IPS DF 4.7 (cell line): Measurements from ENCODE around the gene RUFY3.
"Not testable (repeated sequence)": the region's sequence is repeated elsewhere in the genome, so short reads cannot be mapped to it uniquely, and the experiment has no call there.

ENCODE experiments used
- DNase-seq: peaks from one replicate; pipeline ENCODE4 v3.0.0-alpha.2; 2013; ENCODE audit warnings: low spot score; ENCODE audit errors: extremely low read depth

The RUFY3 gene, protein sequence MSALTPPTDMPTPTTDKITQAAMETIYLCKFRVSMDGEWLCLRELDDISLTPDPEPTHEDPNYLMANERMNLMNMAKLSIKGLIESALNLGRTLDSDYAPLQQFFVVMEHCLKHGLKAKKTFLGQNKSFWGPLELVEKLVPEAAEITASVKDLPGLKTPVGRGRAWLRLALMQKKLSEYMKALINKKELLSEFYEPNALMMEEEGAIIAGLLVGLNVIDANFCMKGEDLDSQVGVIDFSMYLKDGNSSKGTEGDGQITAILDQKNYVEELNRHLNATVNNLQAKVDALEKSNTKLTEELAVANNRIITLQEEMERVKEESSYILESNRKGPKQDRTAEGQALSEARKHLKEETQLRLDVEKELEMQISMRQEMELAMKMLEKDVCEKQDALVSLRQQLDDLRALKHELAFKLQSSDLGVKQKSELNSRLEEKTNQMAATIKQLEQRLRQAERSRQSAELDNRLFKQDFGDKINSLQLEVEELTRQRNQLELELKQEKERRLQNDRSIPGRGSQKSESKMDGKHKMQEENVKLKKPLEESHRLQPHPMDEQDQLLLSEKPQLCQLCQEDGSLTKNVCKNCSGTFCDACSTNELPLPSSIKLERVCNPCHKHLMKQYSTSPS

DNA sequence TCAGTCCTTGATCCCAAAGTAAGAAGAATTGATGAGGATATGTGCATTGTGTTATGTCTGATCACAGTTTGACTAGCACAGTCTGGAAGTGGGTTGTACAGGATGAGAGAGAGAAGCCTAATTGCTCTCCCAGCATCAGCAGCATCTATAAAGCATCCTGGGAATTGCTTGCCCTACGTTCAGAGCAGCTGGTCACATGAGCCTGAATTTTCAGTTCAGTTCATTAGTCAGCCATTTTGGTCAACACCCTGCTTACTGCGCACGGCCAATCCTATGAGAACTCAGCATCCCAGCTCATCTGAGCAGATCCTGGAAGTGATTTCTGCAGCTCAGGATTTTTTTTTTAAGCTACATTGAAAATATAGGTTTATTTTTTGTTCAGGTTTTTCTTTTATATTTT lies at the start of gene RUFY3:
Gene RUFY3, plus strand, starts transcription at position 218 of the 400 bp plus-strand sequence. CDS start 610 bp downstream, outside the sequence.
- no peak for DNase-seq

DNA sequence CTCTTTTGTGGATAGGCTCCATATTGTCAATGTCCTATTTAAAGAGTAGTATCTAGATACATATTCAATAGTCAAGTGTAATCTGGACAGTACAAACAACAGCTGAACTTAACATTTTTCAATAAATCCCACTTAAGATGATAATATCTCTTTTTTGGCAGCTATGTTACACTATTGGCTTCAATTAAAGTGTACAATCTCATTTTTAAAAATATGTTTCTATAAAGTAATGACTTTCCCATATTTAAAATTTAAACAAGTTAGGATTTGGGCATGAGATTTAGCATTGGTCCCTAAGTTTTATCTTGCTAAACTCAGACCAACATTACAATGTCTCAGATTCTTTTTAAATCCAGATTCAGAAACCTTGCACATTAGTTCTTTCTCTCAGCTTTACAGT lies 47.6 kb upstream of the RUFY3 start:
- no peak for DNase-seq

DNA sequence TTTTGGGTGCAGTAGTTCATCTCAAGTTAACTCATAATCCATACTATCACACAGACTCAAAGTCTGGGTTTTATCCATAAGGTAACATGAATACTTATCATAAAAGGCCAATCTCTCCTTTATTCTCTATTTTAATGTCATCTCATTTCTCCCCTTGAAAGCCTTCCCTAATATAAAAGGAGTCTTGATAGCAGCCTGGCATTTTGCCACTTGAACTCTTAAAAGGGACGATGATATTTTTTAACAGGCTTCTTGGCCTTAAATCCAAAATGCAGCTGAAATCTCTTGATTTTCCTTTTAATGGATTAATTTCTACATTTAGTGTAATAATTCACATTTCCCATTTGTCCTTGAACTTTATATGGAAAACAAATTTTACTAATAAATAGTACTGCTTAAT lies 47.0 kb upstream of the RUFY3 start:
- DNase-seq: no peak

DNA sequence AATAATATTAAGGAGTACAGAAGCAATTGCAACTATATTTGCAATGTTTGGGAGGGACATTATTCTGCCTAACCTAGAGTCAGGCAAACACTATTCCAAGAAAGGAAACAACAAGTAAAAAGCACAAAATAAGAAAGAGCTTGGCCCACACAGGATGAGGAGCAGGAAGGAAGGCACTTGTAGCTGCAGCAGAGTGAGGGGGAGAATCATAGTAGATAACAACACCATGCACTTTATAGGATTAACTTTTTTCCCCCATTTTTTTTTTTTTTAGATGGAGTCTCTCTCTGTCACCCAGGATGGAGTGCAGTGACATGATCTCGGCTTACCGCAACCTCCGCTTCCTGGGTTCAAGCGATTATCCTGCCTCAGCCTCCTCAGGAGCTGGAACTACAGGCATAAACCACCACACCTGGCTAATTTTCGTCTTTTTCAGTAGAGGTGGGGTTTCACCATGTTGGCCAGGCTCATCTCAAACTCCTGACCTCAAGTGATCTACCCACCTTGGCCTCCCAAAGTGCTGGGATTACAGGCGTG lies 45.1 kb upstream of the RUFY3 start:
- DNase-seq: no peak

DNA sequence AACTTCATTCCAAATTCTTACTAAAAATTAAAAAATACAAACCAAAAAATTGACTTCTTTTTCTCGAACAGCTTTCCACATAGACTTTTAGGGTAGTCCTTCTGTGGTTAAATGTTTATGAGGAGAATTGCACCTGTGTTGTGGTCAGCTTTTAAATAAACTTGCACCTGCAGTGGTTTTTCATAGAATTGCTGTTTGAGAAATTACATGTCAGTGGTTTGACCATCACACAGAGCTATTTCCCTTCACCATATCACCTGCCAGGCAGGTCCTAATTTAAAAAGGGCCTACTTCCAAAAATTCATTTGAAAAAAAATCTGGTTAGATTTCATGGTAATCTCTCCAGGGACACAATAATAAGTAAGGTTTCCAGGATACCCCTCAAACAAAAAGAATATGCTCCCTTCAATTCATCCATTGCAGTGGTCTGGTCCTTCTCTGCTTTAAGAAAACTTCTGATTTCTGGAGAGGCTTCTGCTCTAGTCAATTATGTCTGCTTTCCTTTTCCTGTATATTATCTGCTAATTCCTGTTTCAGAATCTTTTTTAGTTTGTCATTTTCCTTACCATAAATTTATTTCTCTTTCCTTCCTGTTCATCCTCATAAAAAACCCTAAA lies 43.3 kb upstream of the RUFY3 start:
- DNase-seq: no peak

DNA sequence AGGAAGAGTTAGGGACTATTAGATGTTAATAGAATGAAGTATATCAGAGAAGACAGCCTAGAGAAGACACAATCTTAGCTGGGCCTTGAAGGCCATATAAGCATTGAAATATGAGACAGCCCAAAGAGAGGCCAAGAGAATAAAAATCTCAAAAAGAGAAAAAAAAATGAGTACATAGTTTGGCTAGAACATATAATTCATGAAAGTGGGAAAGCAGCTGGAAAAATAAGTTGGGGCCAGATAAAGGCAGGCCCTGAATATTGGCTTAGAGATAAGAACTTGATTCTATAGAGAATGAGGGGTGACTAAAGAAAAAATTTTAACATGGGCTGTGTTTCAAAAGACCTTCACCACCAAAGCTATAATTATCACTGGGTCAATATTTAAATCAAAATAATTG lies 40.8 kb upstream of the RUFY3 start:
- no peak for DNase-seq

DNA sequence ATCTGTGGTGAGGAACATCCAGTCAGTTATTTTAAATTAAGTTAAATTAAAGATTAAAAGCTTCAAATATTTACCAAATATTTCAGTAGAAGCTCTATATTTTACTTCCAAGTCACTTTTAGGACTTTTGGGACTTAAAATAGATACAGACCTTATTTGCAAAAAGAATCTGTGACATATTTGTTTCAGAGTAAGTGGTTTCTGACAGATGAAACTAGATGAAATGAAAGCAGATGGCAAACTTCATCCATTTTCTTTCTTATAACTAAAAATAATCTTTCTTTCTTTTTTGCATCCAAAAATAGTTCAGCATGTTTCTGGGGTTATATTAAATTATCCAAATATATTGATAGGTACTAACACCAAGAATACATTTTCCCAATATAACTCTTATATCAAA lies 40.1 kb upstream of the RUFY3 start:
- no peak for DNase-seq

DNA sequence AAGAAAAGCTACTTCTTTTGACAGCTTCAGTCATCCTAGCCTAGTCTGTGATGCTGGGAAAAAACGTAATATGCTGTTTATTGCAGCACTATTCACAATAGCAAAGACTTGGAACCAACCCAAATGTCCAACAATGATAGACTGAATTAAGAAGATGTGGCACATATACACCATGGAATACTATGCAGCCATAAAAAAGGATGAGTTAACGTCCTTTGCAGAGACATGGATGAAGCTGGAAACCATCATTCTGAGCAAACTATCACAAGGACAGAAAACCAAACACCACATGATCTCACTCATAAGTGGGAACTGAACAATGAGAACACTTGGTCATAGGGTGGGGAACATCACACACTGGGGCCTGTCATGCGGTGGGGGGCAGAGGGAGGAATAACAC lies 39.6 kb upstream of the RUFY3 start:
- not testable (repeated sequence) for DNase-seq

DNA sequence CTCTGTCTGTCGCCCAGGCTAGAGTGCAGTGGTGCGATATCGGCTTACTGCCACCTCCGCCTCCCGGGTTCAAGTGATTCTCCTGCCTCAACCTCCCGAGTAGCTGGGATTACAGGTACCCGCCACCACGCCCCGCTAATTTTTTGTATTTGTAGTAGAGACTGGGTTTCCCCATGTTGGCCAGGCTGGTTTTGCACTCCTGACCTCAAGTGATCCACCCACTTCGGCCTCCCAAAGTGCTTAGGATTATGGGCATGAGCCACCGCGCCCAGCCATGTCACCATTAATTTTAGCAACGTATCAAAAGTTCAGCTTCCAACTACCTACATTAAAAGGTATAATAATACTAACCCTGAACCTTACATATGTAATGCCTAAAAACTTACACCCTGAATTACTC lies 34.4 kb upstream of the RUFY3 start:
- DNase-seq: no peak

DNA sequence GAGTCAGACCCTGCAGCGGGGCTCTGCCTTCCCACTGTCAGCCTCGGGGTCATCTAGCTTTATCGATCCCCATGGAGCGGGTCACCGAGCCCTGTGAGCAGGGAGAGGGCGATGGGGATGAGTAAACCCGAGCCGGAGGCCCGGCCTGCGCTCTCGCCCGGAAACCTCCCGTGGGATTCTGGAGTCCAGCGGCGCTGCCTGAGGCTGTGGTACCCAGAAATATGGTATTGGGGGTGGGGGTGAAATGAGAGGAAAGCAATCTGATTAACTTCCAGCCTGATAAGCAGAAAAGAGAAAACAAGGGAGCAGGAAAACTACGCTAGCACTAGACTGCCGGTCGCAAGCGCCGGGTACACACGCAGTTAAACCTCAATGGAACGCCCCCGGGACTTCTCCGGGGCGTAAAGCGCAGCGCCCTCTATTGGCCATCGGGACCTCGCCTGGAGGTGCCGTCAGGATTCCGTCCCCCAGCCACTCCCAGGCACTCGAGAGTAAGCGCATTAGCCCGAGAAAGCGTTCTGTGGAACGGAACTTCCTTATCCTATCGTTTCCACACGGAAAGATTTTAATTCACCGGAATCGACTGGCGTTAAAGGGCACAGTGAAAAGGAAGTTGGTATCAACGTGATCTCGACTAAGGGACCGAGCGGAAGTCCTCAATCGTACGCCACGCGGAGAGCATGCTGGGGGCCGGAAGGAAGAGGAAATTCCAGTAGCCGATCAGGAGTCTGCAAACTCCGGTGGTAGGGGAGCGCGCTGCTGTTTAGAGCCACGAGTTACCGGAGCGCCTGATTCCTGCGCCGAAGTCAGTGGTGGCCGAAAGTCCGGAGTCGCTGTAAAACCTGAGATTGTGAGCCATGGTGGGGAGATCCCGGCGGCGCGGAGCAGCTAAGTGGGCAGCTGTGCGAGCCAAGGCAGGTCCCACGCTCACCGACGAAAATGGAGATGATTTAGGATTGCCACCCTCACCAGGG lies 33.7 kb upstream of the RUFY3 start, which contains the start of gene UTP3:
Gene UTP3, plus strand, starts transcription at position 712 of the 974 bp plus-strand sequence. Its CDS starts 146 bp downstream, at position 858.
- DNase-seq: peak; percentile 97

DNA sequence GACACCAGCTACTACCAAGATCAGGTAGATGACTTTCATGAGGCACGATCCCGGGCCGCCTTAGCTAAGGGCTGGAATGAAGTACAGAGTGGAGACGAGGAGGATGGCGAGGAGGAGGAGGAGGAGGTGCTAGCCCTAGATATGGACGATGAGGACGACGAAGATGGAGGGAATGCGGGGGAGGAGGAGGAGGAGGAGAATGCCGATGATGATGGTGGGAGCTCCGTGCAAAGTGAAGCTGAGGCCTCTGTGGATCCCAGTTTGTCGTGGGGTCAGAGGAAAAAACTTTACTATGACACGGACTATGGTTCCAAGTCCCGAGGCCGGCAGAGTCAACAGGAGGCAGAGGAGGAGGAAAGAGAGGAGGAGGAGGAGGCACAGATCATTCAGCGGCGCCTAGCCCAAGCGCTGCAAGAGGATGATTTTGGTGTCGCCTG lies 33.0 kb upstream of the RUFY3 start:
- no peak for DNase-seq

DNA sequence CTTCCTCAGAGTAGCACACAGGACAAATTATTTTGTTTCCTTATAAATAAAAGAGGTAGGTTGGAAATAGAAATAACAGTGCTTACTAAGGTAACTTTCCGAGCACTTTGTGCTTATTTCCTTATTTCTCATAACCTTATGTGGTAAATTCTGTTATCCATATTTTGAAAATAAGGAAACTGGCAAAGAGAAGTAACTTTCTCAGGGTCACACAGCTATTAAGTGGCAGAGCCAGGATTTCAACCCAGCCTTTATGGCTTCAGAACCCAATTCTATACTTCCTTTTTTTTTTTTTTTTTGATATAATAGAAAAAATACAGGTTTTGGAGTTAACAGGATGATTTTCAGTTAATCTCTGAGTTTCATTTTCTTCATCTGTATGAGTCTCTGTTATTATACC lies 30.1 kb upstream of the RUFY3 start:
- DNase-seq: no peak

DNA sequence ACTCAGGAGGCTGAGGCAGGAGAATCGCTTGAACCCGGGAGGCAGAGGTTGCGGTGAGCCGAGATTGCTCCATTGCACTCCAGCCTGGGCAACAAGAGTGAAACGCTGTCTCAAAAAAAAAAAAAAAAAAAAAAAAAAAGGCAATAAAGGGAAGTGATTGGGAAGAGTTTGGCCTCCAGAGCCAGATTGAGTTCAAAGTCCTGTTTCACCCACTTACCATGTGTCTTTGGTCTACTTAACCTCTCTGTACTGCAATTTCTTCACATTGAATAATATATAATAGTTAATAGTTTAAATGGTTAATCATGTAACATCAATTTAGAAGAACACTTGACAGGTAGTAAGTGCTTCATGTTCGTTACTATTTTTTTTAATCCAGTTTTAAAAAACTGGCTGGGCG lies 27.1 kb upstream of the RUFY3 start:
- DNase-seq: not testable (repeated sequence)

DNA sequence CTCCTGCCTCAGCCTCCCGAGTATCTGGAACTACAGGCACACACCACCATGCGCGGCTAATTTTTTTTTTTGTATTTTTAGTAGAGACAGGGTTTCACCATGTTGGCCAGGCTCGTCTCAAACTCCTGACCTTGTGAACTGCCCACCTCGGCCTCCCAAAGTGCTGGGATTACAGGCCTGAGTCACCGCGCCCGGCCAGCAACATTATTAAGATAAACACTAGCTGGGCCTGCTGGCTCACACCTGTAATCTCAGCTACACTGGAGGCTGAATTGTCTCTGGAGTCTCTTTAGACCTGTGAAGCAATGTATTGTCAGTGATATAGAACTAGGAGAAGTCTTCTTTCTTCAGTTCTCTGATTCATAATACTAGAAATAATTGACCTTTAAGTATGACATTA lies 23.3 kb upstream of the RUFY3 start:
- DNase-seq: not testable (repeated sequence)

DNA sequence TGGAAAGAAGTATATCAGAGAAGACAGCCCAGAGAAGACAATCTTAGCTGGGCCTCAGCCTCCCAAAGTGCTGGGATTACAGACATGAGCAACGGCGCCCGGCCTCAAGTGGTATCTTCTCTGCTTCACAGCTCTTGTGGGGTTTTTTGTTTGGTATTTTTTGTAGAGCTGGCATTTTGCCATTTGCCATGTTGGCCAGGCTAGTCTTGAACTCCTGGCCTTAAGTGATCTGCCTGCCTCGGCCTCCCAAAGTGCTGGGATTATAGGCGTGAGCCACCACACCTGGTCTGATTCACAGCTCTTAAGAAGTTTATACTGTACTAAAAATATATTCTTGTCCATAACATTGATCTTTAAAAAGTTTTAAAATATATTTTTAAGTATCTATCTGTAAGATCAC lies 21.1 kb upstream of the RUFY3 start:
- DNase-seq: no peak

DNA sequence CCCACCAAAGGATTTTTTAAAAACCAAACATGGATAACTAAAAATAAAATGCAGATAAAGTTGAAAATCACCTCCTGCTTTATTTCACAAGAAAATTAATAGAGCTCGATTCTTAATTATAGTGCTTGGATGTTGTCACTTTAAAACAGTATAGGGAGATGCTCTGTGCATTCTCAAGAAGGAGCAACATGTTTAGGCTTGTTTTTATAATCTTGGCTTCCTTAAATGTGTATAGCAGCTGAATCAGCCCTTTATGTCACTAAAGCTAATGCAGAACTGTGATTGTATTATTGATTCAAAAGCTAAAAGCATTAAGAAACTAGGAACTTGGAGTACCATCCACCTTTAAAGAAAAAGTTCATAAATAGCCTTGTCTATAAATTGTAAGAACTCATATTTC lies 20.5 kb upstream of the RUFY3 start:
- DNase-seq: no peak

DNA sequence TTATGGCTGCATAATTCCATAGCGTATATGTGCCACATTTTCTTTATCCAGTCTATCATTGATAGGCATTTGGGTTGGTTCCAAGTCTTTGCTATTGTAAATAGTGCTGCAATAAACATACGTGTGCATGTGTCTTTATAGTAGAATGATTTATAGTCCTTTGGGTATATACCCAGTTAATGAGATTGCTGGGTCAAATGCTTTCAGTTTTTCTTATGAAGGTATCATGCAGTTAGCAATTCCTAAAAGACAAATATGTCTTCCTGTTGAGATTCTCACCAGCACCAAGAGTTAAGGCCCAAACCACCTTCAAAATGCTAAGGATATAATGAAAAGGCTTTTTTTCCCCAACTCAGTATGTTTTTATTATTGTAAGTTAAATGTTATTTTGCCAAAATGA lies 19.2 kb upstream of the RUFY3 start:
- DNase-seq: not testable (repeated sequence)

DNA sequence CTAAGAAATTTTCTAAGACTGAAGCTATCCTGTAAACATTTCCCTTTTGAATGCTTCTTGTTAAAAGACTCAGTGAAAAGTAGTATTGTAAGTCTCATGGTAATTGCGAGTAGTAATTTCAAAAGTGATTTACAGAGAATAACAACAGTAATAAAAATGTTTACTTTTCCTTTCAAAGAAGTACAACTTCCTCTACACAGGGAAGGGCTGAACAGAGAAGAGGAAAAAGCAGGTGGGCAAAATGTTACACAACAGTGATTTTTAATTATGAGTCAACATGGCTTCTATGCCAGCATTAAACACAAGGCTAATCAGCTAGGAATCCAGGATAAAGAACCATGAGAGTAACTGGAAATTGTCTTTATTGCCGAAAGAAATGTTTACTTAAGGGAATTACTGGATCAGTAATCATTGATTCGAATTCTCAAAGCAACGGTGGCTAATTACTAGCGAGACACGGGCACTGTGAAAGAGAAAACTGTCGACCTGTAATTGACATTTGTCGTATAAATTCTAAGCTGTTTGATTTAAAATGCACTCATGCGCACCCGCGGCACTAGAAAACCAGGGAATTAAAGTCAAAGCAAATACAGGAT lies 18.0 kb upstream of the RUFY3 start:
- no peak for DNase-seq

DNA sequence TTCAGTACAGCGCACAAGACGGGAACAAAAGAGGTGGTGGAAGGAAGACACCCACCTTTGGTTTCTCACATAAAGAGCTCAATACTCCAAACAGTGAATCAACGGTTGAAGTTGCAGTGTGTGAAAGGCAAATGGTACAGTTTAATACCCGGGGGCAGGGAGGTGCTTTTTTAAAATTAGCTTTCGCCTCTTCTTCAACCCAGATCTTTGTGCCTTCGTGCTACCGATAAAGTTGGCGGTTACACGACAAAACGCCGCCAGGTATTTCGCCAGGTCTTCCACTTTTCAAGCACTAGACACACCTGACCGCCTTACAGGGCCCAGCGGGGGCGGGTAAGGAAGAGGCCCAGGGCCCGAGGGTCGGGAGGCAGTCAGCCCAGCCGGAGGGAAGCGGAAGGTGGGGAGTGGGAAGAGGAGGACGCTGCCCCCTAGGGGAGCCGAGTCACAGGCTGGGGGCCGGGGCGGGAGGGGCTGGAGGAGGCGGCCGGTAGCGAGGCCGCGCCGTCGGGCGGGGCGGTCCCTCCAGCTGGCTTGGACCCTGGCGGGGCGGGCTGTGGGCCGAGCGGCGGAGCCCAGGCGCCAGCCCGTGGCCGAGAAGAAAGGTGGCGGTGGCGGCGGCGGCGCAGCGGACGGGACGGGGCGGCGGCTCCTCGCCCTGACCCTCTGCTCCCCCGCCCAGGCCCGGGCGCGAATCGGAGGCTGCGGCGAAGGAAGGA lies 17.4 kb upstream of the RUFY3 start:
- peak; percentile 46 for DNase-seq

DNA sequence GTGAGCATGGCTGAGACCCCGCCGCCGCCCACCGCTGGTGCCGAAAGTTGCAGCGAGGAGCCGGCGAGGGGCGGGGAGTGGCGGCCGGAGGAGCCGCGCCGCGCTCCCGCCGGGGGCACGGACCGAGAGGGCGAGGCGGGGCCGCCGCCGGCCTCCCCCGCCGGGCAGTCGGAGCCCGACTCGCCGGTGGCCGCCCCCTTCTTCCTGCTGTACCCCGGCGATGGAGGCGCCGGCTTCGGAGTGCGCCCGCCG lies 16.9 kb upstream of the RUFY3 start:
- DNase-seq: no peak
